H9 (cell line): ENCODE results near the gene CCDC102A. TPM values are rescaled to one million over a fixed set of nuclear protein-coding genes. Genes with fewer than 3 reads are reported as not detected.

Source experiments
- DNase-seq: peaks from one replicate; pipeline ENCODE4 v3.0.0-alpha.2; 2017
- H2AFZ ChIP-seq: one replicate; pipeline ENCODE4 v1.6.1; 2013; ENCODE audit warnings: mild to moderate bottlenecking, low read length, control low read depth, moderate library complexity
- H2AK5ac ChIP-seq: 2 replicates; pipeline ENCODE4 v1.6.1; 2013; ENCODE audit warnings: low read length, control low read depth, mixed read lengths; ENCODE audit not compliant: insufficient read length
- H2BK120ac ChIP-seq: one replicate; pipeline ENCODE4 v1.6.1; 2013; ENCODE audit warnings: low read depth, mild to moderate bottlenecking, low read length, control low read depth, inconsistent platforms; ENCODE audit not compliant: poor library complexity, severe bottlenecking
- H2BK12ac ChIP-seq: 2 replicates; pipeline ENCODE4 v1.6.1; 2013; ENCODE audit warnings: low read length, control low read depth, mixed read lengths, low read depth; ENCODE audit not compliant: insufficient read length
- H2BK15ac ChIP-seq: 2 replicates; pipeline ENCODE4 v1.6.1; 2013; ENCODE audit warnings: low read depth, low read length, control low read depth
- H2BK20ac ChIP-seq: one replicate; pipeline ENCODE4 v1.6.1; 2013; ENCODE audit warnings: low read depth, mild to moderate bottlenecking, low read length, control low read depth, inconsistent platforms; ENCODE audit not compliant: poor library complexity, severe bottlenecking
- H2BK5ac ChIP-seq: 2 replicates; pipeline ENCODE4 v1.6.1; 2013; ENCODE audit warnings: low read length, control low read depth, mixed read lengths; ENCODE audit not compliant: insufficient read length
- H3K14ac ChIP-seq: 2 replicates; pipeline ENCODE4 v1.6.1; 2013; ENCODE audit warnings: low read length, control low read depth; ENCODE audit not compliant: insufficient read depth
- H3K18ac ChIP-seq: 2 replicates; pipeline ENCODE4 v1.6.1; 2013; ENCODE audit warnings: low read depth, mild to moderate bottlenecking, mixed read lengths, low read length, control low read depth; ENCODE audit not compliant: insufficient read length
- H3K23ac ChIP-seq: 2 replicates; pipeline ENCODE4 v1.6.1; 2013; ENCODE audit warnings: low read length, control low read depth, mixed read lengths, low read depth; ENCODE audit not compliant: insufficient read length
- H3K23me2 ChIP-seq: 2 replicates; pipeline ENCODE4 v1.6.1; 2013; ENCODE audit warnings: low read depth, mild to moderate bottlenecking, mixed read lengths, low read length, control low read depth; ENCODE audit not compliant: insufficient read length, poor library complexity, severe bottlenecking
- H3K27ac ChIP-seq: 2 replicates; pipeline ENCODE4 v1.5.1; 2013; ENCODE audit warnings: low read length, control low read depth, mixed read lengths, low read depth; ENCODE audit not compliant: insufficient read length
- H3K27me3 ChIP-seq: 2 replicates; pipeline ENCODE4 v1.6.1; 2013; ENCODE audit warnings: low read length, control low read depth, inconsistent platforms; ENCODE audit not compliant: insufficient read depth
- H3K4ac ChIP-seq: 2 replicates; pipeline ENCODE4 v1.6.1; 2013; ENCODE audit warnings: low read depth, mild to moderate bottlenecking, control low read depth, inconsistent platforms, low read length, moderate library complexity
- H3K4me1 ChIP-seq: 2 replicates; pipeline ENCODE4 v1.6.1; 2013; ENCODE audit warnings: low read length, control low read depth, inconsistent platforms; ENCODE audit not compliant: insufficient read depth
- H3K4me2 ChIP-seq: 2 replicates; pipeline ENCODE4 v1.6.1; 2013; ENCODE audit warnings: low read length, control low read depth, mixed read lengths; ENCODE audit not compliant: insufficient read length, insufficient read depth
- H3K56ac ChIP-seq: 2 replicates; pipeline ENCODE4 v1.6.1; 2013; ENCODE audit warnings: low read depth, mild to moderate bottlenecking, mixed read lengths, low read length, control low read depth; ENCODE audit not compliant: insufficient read length
- H3K79me1 ChIP-seq: 2 replicates; pipeline ENCODE4 v1.6.1; 2013; ENCODE audit warnings: low read depth, mild to moderate bottlenecking, moderate library complexity, low read length, control low read depth, inconsistent platforms; ENCODE audit not compliant: insufficient read depth, poor library complexity, severe bottlenecking
- H3K79me2 ChIP-seq: 2 replicates; pipeline ENCODE4 v1.6.1; 2013; ENCODE audit warnings: low read length, control low read depth, inconsistent platforms; ENCODE audit not compliant: insufficient read depth
- H3K9ac ChIP-seq: 2 replicates; pipeline ENCODE4 v1.6.1; 2013; ENCODE audit warnings: low read length, control low read depth, mixed read lengths; ENCODE audit not compliant: insufficient read length; ENCODE audit errors: extremely low read depth
- H3K9me3 ChIP-seq: one replicate; pipeline ENCODE4 v1.6.1; 2013; ENCODE audit warnings: low read depth, low read length, inconsistent platforms; ENCODE audit not compliant: control insufficient read depth
- H3T11ph ChIP-seq: one replicate; pipeline ENCODE4 v1.6.1; 2013; ENCODE audit warnings: mild to moderate bottlenecking, low read length, control low read depth, inconsistent platforms
- H4K20me1 ChIP-seq: one replicate; pipeline ENCODE4 v1.6.1; 2013; ENCODE audit not compliant: control insufficient read depth, insufficient read length, insufficient read depth
- H4K5ac ChIP-seq: 2 replicates; pipeline ENCODE4 v1.6.1; 2013; ENCODE audit warnings: low read depth, mild to moderate bottlenecking, mixed read lengths, low read length, control low read depth; ENCODE audit not compliant: insufficient read length
- H4K8ac ChIP-seq: replicated peaks from 2 replicates; pipeline ENCODE4 v1.6.1; 2013; ENCODE audit warnings: low read length, control low read depth, mixed read lengths, low read depth; ENCODE audit not compliant: insufficient read length
- H4K91ac ChIP-seq: 2 replicates; pipeline ENCODE4 v1.6.1; 2013; ENCODE audit warnings: low read depth, mild to moderate bottlenecking, moderate library complexity, mixed read lengths, low read length, control low read depth; ENCODE audit not compliant: insufficient read length
- H3K27ac Mint-ChIP-seq, 3 experiments: 2 replicates in 2 of 3; 3 replicates in 1 of 3; pipeline ENCODE4 v1.8.0; 2020 to 2021; ENCODE audit warnings: mixed read lengths in 3 of 3, mild to moderate bottlenecking in 1 of 3, moderate library complexity in 1 of 3
- H3K27me3 Mint-ChIP-seq: 2 replicates; pipeline ENCODE4 v1.8.0; 2021; ENCODE audit warnings: low read depth, mild to moderate bottlenecking, moderate library complexity, mixed read lengths
- H3K36me3 Mint-ChIP-seq, 3 experiments: 2 replicates in 2 of 3; 3 replicates in 1 of 3; pipeline ENCODE4 v1.8.0; 2020 to 2021; ENCODE audit warnings: low read depth in 3 of 3, mixed read lengths in 3 of 3; ENCODE audit not compliant: insufficient read depth in 1 of 3
- H3K4me1 Mint-ChIP-seq, 2 experiments: 2 replicates each; pipeline ENCODE4 v1.8.0; 2020; ENCODE audit warnings: mixed read lengths in 2 of 2
- H3K4me3 Mint-ChIP-seq, 2 experiments: 2 replicates in 1 of 2; 3 replicates in 1 of 2; pipeline ENCODE4 v1.8.0; 2020 to 2021; ENCODE audit warnings: mild to moderate bottlenecking in 2 of 2, mixed read lengths in 2 of 2, moderate library complexity in 1 of 2
- H3K9me3 Mint-ChIP-seq, 2 experiments: 2 replicates in 1 of 2; 3 replicates in 1 of 2; pipeline ENCODE4 v1.8.0; 2020; ENCODE audit warnings: mild to moderate bottlenecking in 2 of 2, mixed read lengths in 2 of 2, moderate library complexity in 1 of 2
- WGBS: extraction: QIAGEN DNeasy Blood & Tissue Kit; methylation state at CpG from one replicate; pipeline ENCODE4 v1.1.7; 2013; ENCODE audit warnings: missing lambda C conversion rate, low lambda C conversion rate, mixed read lengths; ENCODE audit not compliant: insufficient read length; ENCODE audit errors: extremely low coverage; 5-methylcytosine and 5-hydroxymethylcytosine counted together
- total RNA-seq: library from RNA; stranded (reverse); gene quantifications from 2 replicates; pipeline ENCODE4 v1.2.1, GENCODE V29; 2021
- TF ChIP-seq, protein P1 (sequence below): fragments of 200-600 bp; sonication (generic); conservative IDR thresholded peaks from 3 replicates; pipeline ENCODE4 v1.8.0; 2021; ENCODE audit warnings: antibody characterized with exemption, mild to moderate bottlenecking

Gene CCDC102A
- total RNA-seq, 1 experiment from 2014 or later = 8.2 TPM

DNA sequence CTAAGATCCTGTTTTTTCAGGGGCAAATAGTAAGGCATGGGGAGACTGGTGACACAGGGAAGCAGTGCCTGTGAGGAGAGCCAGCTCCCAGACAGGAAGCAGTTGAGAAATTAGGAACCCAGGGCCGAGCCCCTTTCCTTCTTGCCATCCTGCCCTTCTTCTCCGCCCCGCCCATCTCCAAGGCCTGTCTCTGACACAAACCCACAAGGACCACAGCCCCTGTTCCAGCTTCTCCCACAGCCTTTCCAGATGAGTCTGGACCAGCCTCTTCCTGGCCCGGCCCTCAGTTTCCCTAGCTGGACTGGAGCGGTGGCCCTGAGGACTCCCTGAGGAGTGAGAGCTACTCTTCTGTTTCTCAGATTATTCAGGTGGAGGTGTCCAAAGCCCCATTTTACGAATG lies 9.9 kb downstream of the CCDC102A start:
- H3T11ph ChIP-seq = no peak overlapping the region
- no peaks in the 10 kb centered on the region for H3K79me2 ChIP-seq
- peaks cover 9% of the 10 kb centered on the region for H3K23me2 ChIP-seq
- no peak overlapping the region for H4K91ac ChIP-seq
- TF ChIP-seq, protein P1, sequence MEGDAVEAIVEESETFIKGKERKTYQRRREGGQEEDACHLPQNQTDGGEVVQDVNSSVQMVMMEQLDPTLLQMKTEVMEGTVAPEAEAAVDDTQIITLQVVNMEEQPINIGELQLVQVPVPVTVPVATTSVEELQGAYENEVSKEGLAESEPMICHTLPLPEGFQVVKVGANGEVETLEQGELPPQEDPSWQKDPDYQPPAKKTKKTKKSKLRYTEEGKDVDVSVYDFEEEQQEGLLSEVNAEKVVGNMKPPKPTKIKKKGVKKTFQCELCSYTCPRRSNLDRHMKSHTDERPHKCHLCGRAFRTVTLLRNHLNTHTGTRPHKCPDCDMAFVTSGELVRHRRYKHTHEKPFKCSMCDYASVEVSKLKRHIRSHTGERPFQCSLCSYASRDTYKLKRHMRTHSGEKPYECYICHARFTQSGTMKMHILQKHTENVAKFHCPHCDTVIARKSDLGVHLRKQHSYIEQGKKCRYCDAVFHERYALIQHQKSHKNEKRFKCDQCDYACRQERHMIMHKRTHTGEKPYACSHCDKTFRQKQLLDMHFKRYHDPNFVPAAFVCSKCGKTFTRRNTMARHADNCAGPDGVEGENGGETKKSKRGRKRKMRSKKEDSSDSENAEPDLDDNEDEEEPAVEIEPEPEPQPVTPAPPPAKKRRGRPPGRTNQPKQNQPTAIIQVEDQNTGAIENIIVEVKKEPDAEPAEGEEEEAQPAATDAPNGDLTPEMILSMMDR = no peak
- H3K4ac ChIP-seq = no peak overlapping the region
- H3K27ac ChIP-seq = no peak overlapping the region
- H3K23ac ChIP-seq = no peak overlapping the region
- no peak overlapping the region for H2AFZ ChIP-seq
- no peak overlapping the region for H3K56ac ChIP-seq
- no peaks in the 10 kb centered on the region for H3K79me1 ChIP-seq
- H2BK12ac ChIP-seq = no peak overlapping the region
- no peak overlapping the region for H4K8ac ChIP-seq
- H2AK5ac ChIP-seq = no peak overlapping the region
- no peak for DNase-seq
- H3K4me2 ChIP-seq = no peak overlapping the region
- H2BK120ac ChIP-seq = no peak overlapping the region
- H3K9me3 ChIP-seq = no peaks in the 10 kb centered on the region
- no peak overlapping the region for H2BK5ac ChIP-seq
- no peak overlapping the region for H2BK15ac ChIP-seq
- Mint-ChIP-seq H3K27me3 (peaks cover 39% of the 10 kb centered on the region), H3K9me3 (no peaks in the 10 kb centered on the region), H3K36me3 (peaks cover 9 to 16% (median 15%) of the 10 kb centered on the region in 3 experiments; a peak in 6 of 7 replicates), H3K4me3 (no peak overlapping the region), H3K4me1 (peaks cover 28 to 35% of the 10 kb centered on the region in 2 experiments), H3K27ac (no peak overlapping the region)
- no peak overlapping the region for H2BK20ac ChIP-seq
- H3K14ac ChIP-seq = no peak overlapping the region
- H3K27me3 ChIP-seq = no peaks in the 10 kb centered on the region; the same call in 1 of the 2 replicates
- no CpG with 5 or more reads among the region's 6 CpGs for WGBS
- no peaks in the 10 kb centered on the region; the same call in 1 of the 2 replicates for H3K4me1 ChIP-seq
- no peak overlapping the region for H4K5ac ChIP-seq
- no peak overlapping the region for H3K18ac ChIP-seq
- H4K20me1 ChIP-seq = peaks cover 3% of the 10 kb centered on the region
- no peak overlapping the region for H3K9ac ChIP-seq
